ENCODE data around the gene ACSL1. TPM values are rescaled to one million over a fixed set of nuclear protein-coding genes. Genes with fewer than 3 reads are reported as not detected.

ACSL1 gene
- total RNA-seq, 1 donor from 2014 or later, result 5.1 TPM

- Histone ChIP-seq H3K4me2 (no peak overlapping the region), H3K27ac (no peak overlapping the region), H3K36me3 (no peaks in the 10 kb centered on the region), H3F3A (ENCODE audit: low read depth) (no peaks in the 10 kb centered on the region), H4K20me1 (ENCODE audit: low read depth) (no peaks in the 10 kb centered on the region), H3K9ac (no peak overlapping the region), H3K9me3 (ENCODE audit: low read depth) (no peaks in the 10 kb centered on the region), H3K79me2 (ENCODE audit: low read depth) (no peaks in the 10 kb centered on the region), H3K27me3 (no peaks in the 10 kb centered on the region), H2AFZ (replicated peaks) (no peak overlapping the region), H3K4me3 (no peak overlapping the region), H3K4me1 (no peaks in the 10 kb centered on the region)
- Mint-ChIP-seq H3K4me3 (no peak overlapping the region), H3K4me1 (no peaks in the 10 kb centered on the region), H3K9me3 (peaks cover 2% of the 10 kb centered on the region), H3K27me3 (ENCODE audit: insufficient read depth, low read depth) (peaks cover 2% of the 10 kb centered on the region), H3K36me3 (no peaks in the 10 kb centered on the region), H3K27ac (no peak overlapping the region)
- no peak for TF ChIP-seq EZH2 (IDR thresholded peaks at IDR 0.05)
- TF ChIP-seq EZH2phosphoT487 (IDR thresholded peaks at IDR 0.05), result no peak
- no peak for TF ChIP-seq CTCF (IDR thresholded peaks at IDR 0.05)
- DNase-seq (ENCODE audit: low spot score), result no peak
Observed at GRCh38 chr4:184860018-184860779, 34.4 kb upstream of the ACSL1 start.

DNA sequence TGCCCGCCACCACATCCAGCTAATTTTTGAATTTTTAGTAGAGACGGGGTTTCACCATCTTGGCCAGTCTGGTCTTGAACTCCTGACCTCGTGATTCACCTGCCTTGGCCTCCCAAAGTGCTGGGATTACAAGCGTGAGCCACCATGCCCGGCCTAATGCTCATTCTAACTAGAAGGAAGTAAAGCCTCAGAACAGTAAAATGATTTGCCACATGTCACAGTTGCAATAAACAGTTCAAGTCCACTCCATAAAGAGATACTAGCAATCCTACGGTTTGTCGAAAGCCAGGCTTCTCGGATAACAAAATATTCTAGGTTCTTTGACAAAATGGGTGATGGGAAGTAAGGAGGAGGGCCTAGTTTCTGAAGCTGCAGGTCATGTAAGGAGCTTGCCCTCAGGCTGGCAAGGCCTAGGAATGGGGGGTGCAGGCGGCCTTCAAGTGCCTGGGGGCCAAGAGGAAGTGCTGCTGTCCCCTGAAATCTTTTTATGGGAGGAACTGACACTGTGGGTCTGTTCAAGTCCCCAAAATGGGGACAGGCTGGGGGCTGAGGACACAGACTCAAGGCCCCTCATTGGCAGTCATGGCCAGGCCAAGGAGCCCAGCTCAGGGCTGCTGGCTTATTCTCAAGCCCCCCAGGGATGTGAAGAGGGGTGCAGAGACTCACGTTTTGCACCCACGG lies 31.8 kb upstream of the ACSL1 start:
- H3K4me3 ChIP-seq, result no peak overlapping the region
- no peak for DNase-seq (ENCODE audit: low spot score)
- H3F3A ChIP-seq (ENCODE audit: low read depth), result no peaks in the 10 kb centered on the region
- TF ChIP-seq EZH2 (IDR thresholded peaks at IDR 0.05), result no peak
- no peak for TF ChIP-seq EZH2phosphoT487 (IDR thresholded peaks at IDR 0.05)
- TF ChIP-seq CTCF (IDR thresholded peaks at IDR 0.05), result no peak
- Mint-ChIP-seq H3K9me3 (peaks cover 2% of the 10 kb centered on the region), H3K27me3 (ENCODE audit: insufficient read depth, low read depth) (peaks cover 2% of the 10 kb centered on the region), H3K27ac (no peak overlapping the region), H3K4me3 (no peak overlapping the region), H3K4me1 (no peaks in the 10 kb centered on the region), H3K36me3 (no peaks in the 10 kb centered on the region)
- H3K9me3 ChIP-seq (ENCODE audit: low read depth), result no peaks in the 10 kb centered on the region
- no peaks in the 10 kb centered on the region for H3K4me1 ChIP-seq
- no peak overlapping the region for H3K9ac ChIP-seq
- H3K27me3 ChIP-seq, result no peaks in the 10 kb centered on the region
- H3K79me2 ChIP-seq (ENCODE audit: low read depth), result no peaks in the 10 kb centered on the region
- no peak overlapping the region for H3K4me2 ChIP-seq
- no peaks in the 10 kb centered on the region for H3K36me3 ChIP-seq
- no peak overlapping the region for H2AFZ ChIP-seq (replicated peaks)
- H4K20me1 ChIP-seq (ENCODE audit: low read depth), result no peaks in the 10 kb centered on the region
- no peak overlapping the region for H3K27ac ChIP-seq

GRCh38 chr4:184856277-184856609 lies 30.5 kb upstream of the ACSL1 start:
- H3K27me3 Mint-ChIP-seq (ENCODE audit: insufficient read depth, low read depth), result peaks cover 2% of the 10 kb centered on the region
- Histone ChIP-seq H3K36me3 (no peaks in the 10 kb centered on the region), H3K4me2 (no peak overlapping the region), H3K27ac (no peak overlapping the region), H3K4me3 (no peak overlapping the region), H3K9me3 (ENCODE audit: low read depth) (no peaks in the 10 kb centered on the region), H3K79me2 (ENCODE audit: low read depth) (no peaks in the 10 kb centered on the region), H3K4me1 (no peaks in the 10 kb centered on the region), H3K9ac (no peak overlapping the region), H2AFZ (replicated peaks) (no peak overlapping the region), H3F3A (ENCODE audit: low read depth) (no peaks in the 10 kb centered on the region), H4K20me1 (ENCODE audit: low read depth) (no peaks in the 10 kb centered on the region), H3K27me3 (no peaks in the 10 kb centered on the region)
- TF ChIP-seq EZH2 (IDR thresholded peaks at IDR 0.05), result no peak
- no peak for TF ChIP-seq CTCF (IDR thresholded peaks at IDR 0.05)
- TF ChIP-seq EZH2phosphoT487 (IDR thresholded peaks at IDR 0.05), result no peak
- no peak overlapping the region for H3K27ac Mint-ChIP-seq
- H3K4me1 Mint-ChIP-seq, result no peaks in the 10 kb centered on the region
- no peaks in the 10 kb centered on the region for H3K36me3 Mint-ChIP-seq
- H3K4me3 Mint-ChIP-seq, result no peak overlapping the region
- no peak for DNase-seq (ENCODE audit: low spot score)
- H3K9me3 Mint-ChIP-seq, result peaks cover 2% of the 10 kb centered on the region
